ENCODE results near the gene MTREX.

Gene MTREX

DNA sequence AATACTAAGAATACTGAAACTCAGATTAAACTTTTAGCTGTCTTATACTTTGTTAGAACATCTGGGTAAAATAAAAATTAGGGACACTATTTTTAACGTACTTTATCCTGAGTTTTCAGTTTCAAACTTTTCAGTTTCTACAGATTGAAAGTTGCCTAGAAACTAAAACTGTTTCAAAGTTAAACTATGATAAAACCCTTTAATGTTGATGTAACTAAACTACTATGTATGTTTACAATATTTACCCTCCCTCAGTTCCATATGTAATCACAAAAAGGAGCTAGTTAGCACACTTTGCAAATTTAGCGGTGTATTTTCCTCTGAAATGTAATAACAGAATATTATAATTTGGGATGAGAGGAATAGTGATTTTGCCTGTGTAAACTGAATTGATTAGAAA is 105.9 kb downstream of the MTREX start:
- Histone ChIP-seq H3K27me3 (ENCODE audit: control insufficient read depth, insufficient read depth, low read length) (no peaks in the 10 kb centered on the region), H3K9ac (ENCODE audit: low read length) (no peak overlapping the region), H3K9me3 (ENCODE audit: control insufficient read depth, low read depth, low read length) (no peaks in the 10 kb centered on the region), H3K27ac (ENCODE audit: low read length) (no peak overlapping the region), H3K36me3 (ENCODE audit: control insufficient read depth, low read depth, low read length) (peaks cover 33% of the 10 kb centered on the region), H3K4me1 (ENCODE audit: control insufficient read depth, low read depth, low read length) (no peaks in the 10 kb centered on the region), H3K4me3 (ENCODE audit: low read length) (no peak overlapping the region)

DNA sequence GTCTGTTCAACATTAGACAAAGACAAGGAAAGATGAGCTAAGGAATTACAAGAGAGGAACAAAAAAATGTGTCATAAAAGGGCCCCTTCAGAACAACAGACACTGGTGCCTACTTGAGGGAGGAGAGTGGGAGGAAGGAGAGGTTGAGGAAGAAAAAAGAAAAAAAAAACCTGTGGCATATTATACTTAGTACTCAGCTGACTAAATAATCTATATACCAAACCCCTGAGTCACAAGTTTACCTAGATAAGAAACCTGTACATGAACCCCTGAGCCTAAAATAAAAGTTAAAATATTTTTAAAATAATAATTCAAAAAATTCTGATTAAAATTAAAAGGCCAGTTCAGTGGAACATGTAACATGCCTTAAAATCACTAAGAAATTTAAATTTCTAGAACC is 107.3 kb downstream of the MTREX start:
- Histone ChIP-seq H3K4me1 (ENCODE audit: control insufficient read depth, low read depth, low read length) (peaks cover 11% of the 10 kb centered on the region), H3K36me3 (ENCODE audit: control insufficient read depth, low read depth, low read length) (peaks cover 37% of the 10 kb centered on the region), H3K9ac (ENCODE audit: low read length) (no peak overlapping the region), H3K9me3 (ENCODE audit: control insufficient read depth, low read depth, low read length) (no peaks in the 10 kb centered on the region), H3K27ac (ENCODE audit: low read length) (no peak overlapping the region), H3K27me3 (ENCODE audit: control insufficient read depth, insufficient read depth, low read length) (no peaks in the 10 kb centered on the region), H3K4me3 (ENCODE audit: low read length) (no peak overlapping the region)

DNA sequence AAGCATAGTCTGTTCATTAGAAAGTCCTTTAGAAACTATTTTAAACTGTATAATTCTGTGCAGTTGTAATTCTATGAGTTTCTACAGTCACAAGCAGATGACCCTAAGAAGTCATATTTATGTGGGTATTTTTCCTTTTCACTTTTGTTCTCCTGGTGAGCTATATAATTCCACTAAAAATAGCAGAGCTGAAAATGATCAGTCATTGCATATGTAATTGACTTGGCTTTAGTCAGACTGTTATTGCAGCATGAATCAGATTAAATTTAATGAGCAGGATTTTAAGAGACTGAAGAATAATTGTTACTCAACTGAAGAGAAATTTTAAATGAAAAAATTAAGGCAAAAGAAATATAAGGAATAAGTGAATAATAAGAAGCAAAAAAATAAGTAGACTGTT is 108.5 kb downstream of the MTREX start:
- Histone ChIP-seq H3K4me1 (ENCODE audit: control insufficient read depth, low read depth, low read length) (peaks cover 12% of the 10 kb centered on the region), H3K36me3 (ENCODE audit: control insufficient read depth, low read depth, low read length) (peaks cover 32% of the 10 kb centered on the region), H3K4me3 (ENCODE audit: low read length) (no peak overlapping the region), H3K9me3 (ENCODE audit: control insufficient read depth, low read depth, low read length) (no peaks in the 10 kb centered on the region), H3K9ac (ENCODE audit: low read length) (no peak overlapping the region), H3K27me3 (ENCODE audit: control insufficient read depth, insufficient read depth, low read length) (no peaks in the 10 kb centered on the region), H3K27ac (ENCODE audit: low read length) (no peak overlapping the region)

DNA sequence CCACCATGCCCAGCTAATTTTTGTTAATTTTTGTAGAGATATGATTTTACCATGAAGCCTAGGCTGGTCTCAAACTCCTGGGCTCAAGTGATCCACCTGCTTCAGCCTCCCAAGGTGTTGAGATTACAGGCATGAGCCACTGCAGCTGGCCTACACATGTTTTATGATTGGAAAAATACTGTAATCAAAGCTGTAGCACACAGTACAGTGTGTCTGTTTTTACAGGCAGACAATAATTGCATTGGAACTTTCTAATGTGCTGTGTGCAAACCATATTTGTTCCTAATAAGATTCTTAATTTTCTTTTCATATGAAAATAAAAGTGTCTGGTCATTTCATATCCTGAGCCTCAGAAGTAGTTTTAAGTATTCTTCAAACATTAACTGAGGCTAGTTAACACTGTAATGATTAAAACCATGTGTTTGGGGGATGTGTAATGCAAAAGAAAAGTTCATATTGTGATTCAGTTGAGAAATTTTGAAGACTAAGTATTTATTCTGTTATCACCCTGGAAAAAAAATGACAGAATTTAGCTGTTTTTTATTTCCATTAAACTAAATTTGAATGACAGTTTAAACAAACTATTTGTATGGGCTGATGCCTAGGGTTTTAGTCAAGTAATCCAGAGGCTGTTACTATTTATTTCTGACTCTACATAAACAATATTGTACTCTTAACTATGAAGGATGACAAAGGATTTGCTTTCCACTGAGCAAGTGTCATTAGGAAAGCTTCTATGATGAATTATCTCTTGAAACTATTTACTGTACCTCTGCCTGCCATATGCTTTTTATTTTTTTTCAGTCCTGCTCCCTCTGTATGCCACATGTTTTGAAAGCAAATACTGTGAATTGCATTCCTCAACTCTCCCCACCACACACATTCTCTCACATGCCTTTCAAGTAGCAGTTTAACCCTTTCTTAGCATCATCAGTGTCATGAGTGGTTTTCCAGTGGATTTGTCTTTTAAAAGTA is 111.5 kb downstream of the MTREX start:
- H3K9ac ChIP-seq (ENCODE audit: low read length), result no peak overlapping the region
- no peak overlapping the region for H3K4me3 ChIP-seq (ENCODE audit: low read length)
- H3K27me3 ChIP-seq (ENCODE audit: control insufficient read depth, insufficient read depth, low read length), result no peaks in the 10 kb centered on the region
- H3K36me3 ChIP-seq (ENCODE audit: control insufficient read depth, low read depth, low read length), result peaks cover 42% of the 10 kb centered on the region
- H3K4me1 ChIP-seq (ENCODE audit: control insufficient read depth, low read depth, low read length), result peaks cover 12% of the 10 kb centered on the region
- no peaks in the 10 kb centered on the region for H3K9me3 ChIP-seq (ENCODE audit: control insufficient read depth, low read depth, low read length)
- H3K27ac ChIP-seq (ENCODE audit: low read length), result no peak overlapping the region

DNA sequence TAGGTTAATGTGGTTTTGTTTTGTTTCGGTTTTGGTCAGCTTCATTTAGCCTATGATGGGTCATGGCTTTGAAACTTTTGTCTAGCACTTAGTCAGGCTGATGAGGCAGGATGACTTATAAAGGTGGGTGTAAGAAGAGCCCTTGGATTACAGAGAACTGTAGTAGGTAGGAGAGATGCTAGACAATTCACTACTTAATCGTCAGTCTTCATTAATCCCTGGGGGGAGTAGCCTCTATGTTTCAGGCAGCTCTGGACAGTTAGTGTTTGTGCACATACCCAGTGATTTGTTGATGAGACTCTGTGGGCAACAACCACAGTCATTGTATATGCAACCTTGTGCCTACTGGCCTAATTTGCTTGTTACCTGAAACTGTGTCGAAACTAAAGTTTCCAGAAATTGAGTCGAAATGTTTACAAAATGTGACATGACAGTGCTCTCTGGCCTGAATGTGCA is 113.3 kb downstream of the MTREX start:
- Histone ChIP-seq H3K4me3 (ENCODE audit: low read length) (no peak overlapping the region), H3K9me3 (ENCODE audit: control insufficient read depth, low read depth, low read length) (no peaks in the 10 kb centered on the region), H3K9ac (ENCODE audit: low read length) (no peak overlapping the region), H3K4me1 (ENCODE audit: control insufficient read depth, low read depth, low read length) (peaks cover 12% of the 10 kb centered on the region), H3K36me3 (ENCODE audit: control insufficient read depth, low read depth, low read length) (peaks cover 54% of the 10 kb centered on the region), H3K27me3 (ENCODE audit: control insufficient read depth, insufficient read depth, low read length) (no peaks in the 10 kb centered on the region), H3K27ac (ENCODE audit: low read length) (no peak overlapping the region)

DNA sequence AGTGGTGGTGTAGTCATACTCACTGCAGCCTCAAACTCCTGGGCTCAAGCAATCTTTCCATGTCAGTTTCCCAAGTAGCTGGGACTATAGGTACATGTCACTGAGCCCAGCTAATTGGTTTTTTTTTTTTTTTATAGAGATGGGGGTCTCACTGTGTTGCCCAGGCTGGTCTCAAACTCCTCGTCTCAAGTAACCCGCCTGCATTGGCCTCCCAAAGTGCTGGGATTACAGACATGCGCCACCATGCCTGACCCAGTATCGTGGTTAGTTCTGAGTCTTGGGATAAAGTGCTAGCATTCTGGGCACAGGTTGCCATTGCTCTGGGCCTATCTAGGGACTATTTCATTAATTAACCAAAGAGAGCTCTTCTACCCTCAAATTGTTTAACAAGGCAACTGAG is 118.7 kb downstream of the MTREX start:
- Histone ChIP-seq H3K36me3 (ENCODE audit: control insufficient read depth, low read depth, low read length) (peaks cover 56% of the 10 kb centered on the region), H3K4me1 (ENCODE audit: control insufficient read depth, low read depth, low read length) (no peaks in the 10 kb centered on the region), H3K9ac (ENCODE audit: low read length) (no peak overlapping the region), H3K9me3 (ENCODE audit: control insufficient read depth, low read depth, low read length) (peaks cover 5% of the 10 kb centered on the region), H3K27ac (ENCODE audit: low read length) (no peak overlapping the region), H3K27me3 (ENCODE audit: control insufficient read depth, insufficient read depth, low read length) (no peaks in the 10 kb centered on the region), H3K4me3 (ENCODE audit: low read length) (no peak overlapping the region)

DNA sequence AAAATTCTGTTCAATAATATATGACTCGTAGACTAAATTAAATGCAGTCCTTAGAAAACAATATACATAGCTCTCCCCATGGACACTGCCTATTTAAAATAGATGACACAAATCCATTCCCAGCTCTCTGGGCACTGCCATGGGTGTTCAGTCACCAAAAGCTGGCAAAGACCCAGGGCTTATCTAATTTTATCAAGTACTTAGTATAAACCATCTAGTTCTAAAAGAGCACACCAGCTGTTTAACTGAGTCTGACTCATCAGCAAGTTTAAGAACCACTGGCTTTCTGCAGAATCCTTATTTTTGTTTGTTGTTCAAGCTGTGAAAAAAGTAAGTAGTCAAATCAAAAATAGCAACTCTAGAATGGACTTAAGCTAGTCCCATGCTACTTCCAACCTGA is 119.4 kb downstream of the MTREX start:
- no peaks in the 10 kb centered on the region for H3K27me3 ChIP-seq (ENCODE audit: control insufficient read depth, insufficient read depth, low read length)
- no peaks in the 10 kb centered on the region for H3K4me1 ChIP-seq (ENCODE audit: control insufficient read depth, low read depth, low read length)
- H3K9me3 ChIP-seq (ENCODE audit: control insufficient read depth, low read depth, low read length), result peaks cover 5% of the 10 kb centered on the region
- H3K36me3 ChIP-seq (ENCODE audit: control insufficient read depth, low read depth, low read length), result peaks cover 54% of the 10 kb centered on the region
- no peak overlapping the region for H3K27ac ChIP-seq (ENCODE audit: low read length)
- no peak overlapping the region for H3K9ac ChIP-seq (ENCODE audit: low read length)
- no peak overlapping the region for H3K4me3 ChIP-seq (ENCODE audit: low read length)

DNA sequence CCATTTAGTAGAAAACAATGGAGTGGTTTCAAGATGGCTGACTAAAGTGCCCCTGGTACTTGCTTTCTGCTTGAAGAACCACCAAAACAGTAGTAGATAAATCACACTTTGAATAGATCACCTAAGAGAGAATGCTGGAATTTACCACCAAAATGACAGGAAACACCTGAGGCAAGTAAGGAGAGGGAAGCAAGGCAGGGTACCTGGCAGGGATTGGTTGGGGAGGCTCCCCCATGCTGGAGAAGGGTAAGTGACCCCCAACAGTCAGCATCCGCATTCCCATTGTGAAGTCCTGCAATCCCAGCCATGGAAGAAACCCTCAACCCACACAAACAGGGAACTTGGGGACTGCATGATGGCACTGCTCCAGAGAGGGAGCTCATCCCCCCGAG is 121.4 kb downstream of the MTREX start:
- H3K9me3 ChIP-seq (ENCODE audit: control insufficient read depth, low read depth, low read length), result peaks cover 5% of the 10 kb centered on the region

DNA sequence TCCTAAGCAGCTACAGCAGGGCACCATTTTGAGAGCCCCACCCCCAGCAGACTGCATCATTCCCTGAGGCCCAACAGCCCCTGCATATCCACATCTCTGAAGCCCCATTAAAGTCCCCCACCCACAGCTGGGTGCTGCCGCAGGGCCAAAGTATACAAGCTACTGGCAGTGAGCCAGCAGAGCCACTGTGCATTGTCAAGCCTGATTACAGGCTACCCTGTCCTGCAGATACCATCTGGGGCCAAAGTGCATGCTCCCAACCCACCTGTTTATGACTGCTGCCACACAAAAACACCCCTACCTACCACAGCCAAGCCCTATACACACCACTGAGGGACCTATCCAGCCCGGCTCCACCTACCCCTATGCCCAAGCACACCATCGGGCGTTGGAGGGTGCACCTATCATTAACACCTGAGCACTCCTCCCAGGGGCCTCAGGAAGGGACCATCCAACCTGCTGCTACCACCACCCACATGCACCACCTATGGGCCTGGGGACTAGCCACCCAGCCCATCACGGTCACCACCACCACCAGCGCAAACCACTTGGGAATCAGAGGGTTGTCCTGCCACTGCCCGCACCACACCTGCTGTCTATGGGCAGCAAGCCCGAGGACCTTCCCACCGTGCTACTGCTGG is 121.9 kb downstream of the MTREX start:
- Histone ChIP-seq H3K27me3 (ENCODE audit: control insufficient read depth, insufficient read depth, low read length) (no peaks in the 10 kb centered on the region), H3K27ac (ENCODE audit: low read length) (no peak overlapping the region), H3K36me3 (ENCODE audit: control insufficient read depth, low read depth, low read length) (peaks cover 34% of the 10 kb centered on the region), H3K4me3 (ENCODE audit: low read length) (no peak overlapping the region), H3K9ac (ENCODE audit: low read length) (no peak overlapping the region), H3K4me1 (ENCODE audit: control insufficient read depth, low read depth, low read length) (no peaks in the 10 kb centered on the region), H3K9me3 (ENCODE audit: control insufficient read depth, low read depth, low read length) (peaks cover 5% of the 10 kb centered on the region)

More for the DNA sequence above, 121.4 kb downstream of the MTREX start:
- H3K36me3 ChIP-seq (ENCODE audit: control insufficient read depth, low read depth, low read length), result peaks cover 38% of the 10 kb centered on the region
- H3K4me1 ChIP-seq (ENCODE audit: control insufficient read depth, low read depth, low read length), result no peaks in the 10 kb centered on the region
- H3K9ac ChIP-seq (ENCODE audit: low read length), result no peak overlapping the region
- H3K4me3 ChIP-seq (ENCODE audit: low read length), result no peak overlapping the region
- H3K27ac ChIP-seq (ENCODE audit: low read length), result no peak overlapping the region
- no peaks in the 10 kb centered on the region for H3K27me3 ChIP-seq (ENCODE audit: control insufficient read depth, insufficient read depth, low read length)

DNA sequence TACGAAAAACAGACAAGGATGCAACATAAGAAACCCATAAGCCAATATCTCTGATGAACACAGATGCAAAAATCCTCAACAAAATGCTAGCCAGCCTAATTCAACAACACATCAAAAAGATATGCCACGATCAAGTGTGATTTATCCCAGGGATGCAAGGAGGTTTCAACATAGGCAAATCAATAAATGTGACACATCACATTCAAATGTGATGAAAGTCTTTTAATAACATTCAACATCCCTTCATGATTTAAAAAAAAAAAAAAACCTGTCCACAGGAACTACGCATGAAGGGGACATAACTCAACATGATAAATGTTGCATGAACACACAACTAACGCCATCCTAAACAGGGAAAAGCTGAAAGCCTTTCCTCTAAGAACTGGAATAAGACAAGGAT is 124.8 kb downstream of the MTREX start:
- no peaks in the 10 kb centered on the region for H3K27me3 ChIP-seq (ENCODE audit: control insufficient read depth, insufficient read depth, low read length)
- H3K4me1 ChIP-seq (ENCODE audit: control insufficient read depth, low read depth, low read length), result no peaks in the 10 kb centered on the region
- peaks cover 5% of the 10 kb centered on the region for H3K9me3 ChIP-seq (ENCODE audit: control insufficient read depth, low read depth, low read length)
- H3K27ac ChIP-seq (ENCODE audit: low read length), result no peak overlapping the region
- H3K36me3 ChIP-seq (ENCODE audit: control insufficient read depth, low read depth, low read length), result peaks cover 17% of the 10 kb centered on the region
- H3K9ac ChIP-seq (ENCODE audit: low read length), result no peak overlapping the region
- no peak overlapping the region for H3K4me3 ChIP-seq (ENCODE audit: low read length)

DNA sequence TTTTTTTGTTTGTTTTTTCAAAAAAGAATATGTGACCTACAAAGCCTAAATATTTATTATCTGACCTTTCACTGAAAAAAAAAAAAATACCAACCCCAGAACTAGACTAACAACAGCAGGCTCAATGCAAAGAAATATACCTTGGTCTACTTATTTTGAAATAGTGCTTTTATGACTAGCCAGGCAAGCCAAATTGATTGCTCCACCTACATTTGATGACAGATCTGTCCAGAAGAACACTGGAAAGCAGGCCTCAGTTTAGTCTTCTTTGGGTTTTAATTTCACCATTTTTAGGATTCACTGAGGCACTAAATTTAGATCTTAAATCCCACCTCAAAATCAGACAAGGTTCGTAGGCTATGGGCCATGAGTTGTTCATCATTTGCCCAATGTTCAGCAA is 129.7 kb downstream of the MTREX start:
- Histone ChIP-seq H3K4me3 (ENCODE audit: low read length) (no peak overlapping the region), H3K27ac (ENCODE audit: low read length) (no peak overlapping the region), H3K9ac (ENCODE audit: low read length) (no peak overlapping the region), H3K27me3 (ENCODE audit: control insufficient read depth, insufficient read depth, low read length) (no peaks in the 10 kb centered on the region), H3K4me1 (ENCODE audit: control insufficient read depth, low read depth, low read length) (peaks cover 39% of the 10 kb centered on the region), H3K36me3 (ENCODE audit: control insufficient read depth, low read depth, low read length) (peaks cover 2% of the 10 kb centered on the region), H3K9me3 (ENCODE audit: control insufficient read depth, low read depth, low read length) (no peaks in the 10 kb centered on the region)
